Neural progenitor cell (in vitro differentiated cells): ENCODE data around the gene GMDS. TPM values are rescaled to one million over a fixed set of nuclear protein-coding genes. Genes with fewer than 3 reads are reported as not detected.

Experiments
- DNase-seq: peaks from one replicate; pipeline ENCODE4 v3.0.0-alpha.2; 2016; ENCODE audit warnings: low spot score
- H2AFZ ChIP-seq: fragments of 200-600 bp; sonication (generic); replicated peaks from 2 replicates; pipeline ENCODE4 v1.6.1; 2016; ENCODE audit warnings: antibody characterized with exemption
- H3F3A ChIP-seq: fragments of 200-600 bp; sonication (generic); 2 replicates; pipeline ENCODE4 v1.6.1; 2016; ENCODE audit warnings: antibody characterized with exemption, low read depth
- H3K27ac ChIP-seq: fragments of 200-600 bp; sonication (generic); 2 replicates; pipeline ENCODE4 v1.5.1; 2016; ENCODE audit warnings: mild to moderate bottlenecking
- H3K27me3 ChIP-seq: fragments of 200-600 bp; sonication (generic); 2 replicates; pipeline ENCODE4 v1.6.1; 2016; ENCODE audit warnings: mild to moderate bottlenecking, moderate library complexity
- H3K36me3 ChIP-seq: fragments of 200-600 bp; sonication (generic); 2 replicates; pipeline ENCODE4 v1.5.1; 2016
- H3K4me1 ChIP-seq: fragments of 200-600 bp; sonication (generic); 2 replicates; pipeline ENCODE4 v1.6.1; 2016; ENCODE audit warnings: mixed run types
- H3K4me2 ChIP-seq: fragments of 200-600 bp; sonication (generic); 2 replicates; pipeline ENCODE4 v1.6.1; 2016
- H3K4me3 ChIP-seq: fragments of 200-600 bp; sonication (generic); 2 replicates; pipeline ENCODE4 v1.5.1; 2016
- H3K79me2 ChIP-seq: fragments of 200-600 bp; sonication (generic); 2 replicates; pipeline ENCODE4 v1.6.1; 2016; ENCODE audit warnings: low read depth
- H3K9ac ChIP-seq: fragments of 200-600 bp; sonication (generic); 2 replicates; pipeline ENCODE4 v1.6.1; 2016
- H3K9me3 ChIP-seq: fragments of 200-600 bp; sonication (generic); 2 replicates; pipeline ENCODE4 v1.5.1; 2016; ENCODE audit warnings: low read depth
- H4K20me1 ChIP-seq: fragments of 200-600 bp; sonication (generic); 2 replicates; pipeline ENCODE4 v1.6.1; 2016; ENCODE audit warnings: low read depth
- H3K27ac Mint-ChIP-seq: 3 replicates; pipeline ENCODE4 v1.8.0; 2021; ENCODE audit warnings: mixed read lengths
- H3K27me3 Mint-ChIP-seq: 2 replicates; pipeline ENCODE4 v1.8.0; 2022; ENCODE audit warnings: low read depth, mild to moderate bottlenecking, inconsistent platforms, moderate library complexity, mixed read lengths; ENCODE audit not compliant: insufficient read depth
- H3K36me3 Mint-ChIP-seq: 3 replicates; pipeline ENCODE4 v1.8.0; 2021; ENCODE audit warnings: mixed read lengths
- H3K4me1 Mint-ChIP-seq: 3 replicates; pipeline ENCODE4 v1.8.0; 2021; ENCODE audit warnings: mixed read lengths
- H3K4me3 Mint-ChIP-seq: 3 replicates; pipeline ENCODE4 v1.8.0; 2021; ENCODE audit warnings: mild to moderate bottlenecking, moderate library complexity, mixed read lengths
- H3K9me3 Mint-ChIP-seq: 3 replicates; pipeline ENCODE4 v1.8.0; 2020; ENCODE audit warnings: mixed read lengths
- CTCF ChIP-seq: fragments of 200-600 bp; sonication (generic); IDR thresholded peaks from 2 replicates; pipeline ENCODE4 v1.5.1; 2017; ENCODE audit warnings: antibody characterized with exemption, mild to moderate bottlenecking
- EZH2 ChIP-seq: fragments of 200-600 bp; sonication (generic); IDR thresholded peaks from 2 replicates; pipeline ENCODE4 v1.6.1; 2017; ENCODE audit warnings: antibody characterized with exemption, mild to moderate bottlenecking, moderate library complexity
- EZH2phosphoT487 ChIP-seq: fragments of 200-600 bp; sonication (generic); IDR thresholded peaks from 2 replicates; pipeline ENCODE4 v1.6.1; 2017; ENCODE audit warnings: antibody characterized with exemption
- total RNA-seq: library from RNA; depleted of rRNA; stranded (reverse); fragments of >200 nt; gene quantifications from 2 replicates; pipeline ENCODE4 v1.2.3, GENCODE V29; 2015; ENCODE audit warnings: low replicate concordance

The GMDS gene
- total RNA-seq, 1 donor from 2014 or later: 22.6 TPM

- peaks cover 94% of the 10 kb centered on the region for H4K20me1 ChIP-seq
- no peaks in the 10 kb centered on the region for H3K36me3 ChIP-seq
- H3K4me1 ChIP-seq: peaks cover 21% of the 10 kb centered on the region
- no peak overlapping the region for H3K27ac Mint-ChIP-seq
- peak; percentile 69 for DNase-seq
- H3K9me3 ChIP-seq: no peaks in the 10 kb centered on the region
- H3K27me3 Mint-ChIP-seq: peaks cover 74% of the 10 kb centered on the region
- no peak overlapping the region for H3K4me3 Mint-ChIP-seq
- TF ChIP-seq CTCF (no peak), EZH2phosphoT487 (peak; percentile 67), EZH2 (peak; percentile 85)
- no peak overlapping the region for H3K9ac ChIP-seq
- peaks cover 100% of the 10 kb centered on the region for H3K27me3 ChIP-seq
- H2AFZ ChIP-seq: no peak overlapping the region
- no peak overlapping the region for H3K27ac ChIP-seq
- peaks cover 33% of the 10 kb centered on the region for H3F3A ChIP-seq
- H3K4me2 ChIP-seq: peak overlapping the region; percentile 50
- peaks cover 12% of the 10 kb centered on the region for H3K4me1 Mint-ChIP-seq
- no peaks in the 10 kb centered on the region for H3K36me3 Mint-ChIP-seq
- H3K9me3 Mint-ChIP-seq: no peaks in the 10 kb centered on the region
- peak overlapping the region; percentile 8 for H3K4me3 ChIP-seq
- no peaks in the 10 kb centered on the region for H3K79me2 ChIP-seq
Observed at GRCh38 chr6:1621070-1621701, 624.2 kb downstream of the GMDS start.

GRCh38 chr6:1620504-1621069 lies 624.8 kb downstream of the GMDS start:
- H3K27me3 ChIP-seq: peaks cover 100% of the 10 kb centered on the region
- H3F3A ChIP-seq: peaks cover 36% of the 10 kb centered on the region
- Mint-ChIP-seq H3K4me3 (no peak overlapping the region), H3K27me3 (peaks cover 74% of the 10 kb centered on the region), H3K27ac (no peak overlapping the region), H3K9me3 (no peaks in the 10 kb centered on the region), H3K4me1 (peaks cover 10% of the 10 kb centered on the region), H3K36me3 (no peaks in the 10 kb centered on the region)
- H3K27ac ChIP-seq: no peak overlapping the region
- no peak overlapping the region for H2AFZ ChIP-seq
- no peak overlapping the region for H3K9ac ChIP-seq
- peak overlapping the region; percentile 34 for H3K4me3 ChIP-seq
- peak overlapping the region; percentile 74 for H3K4me2 ChIP-seq
- TF ChIP-seq EZH2phosphoT487 (peak; percentile 65), EZH2 (peak; percentile 70), CTCF (no peak)
- no peaks in the 10 kb centered on the region for H3K79me2 ChIP-seq
- H3K4me1 ChIP-seq: peaks cover 19% of the 10 kb centered on the region
- H3K9me3 ChIP-seq: no peaks in the 10 kb centered on the region
- DNase-seq: no peak
- H3K36me3 ChIP-seq: no peaks in the 10 kb centered on the region
- H4K20me1 ChIP-seq: peaks cover 94% of the 10 kb centered on the region

GRCh38 chr6:1619673-1620503 lies 625.5 kb downstream of the GMDS start:
- H3K36me3 Mint-ChIP-seq: no peaks in the 10 kb centered on the region
- peak overlapping the region; percentile 63 for H3K4me3 Mint-ChIP-seq
- peaks cover 100% of the 10 kb centered on the region for H3K27me3 ChIP-seq
- peak overlapping the region; percentile 74 for H3K4me2 ChIP-seq
- H3K9me3 ChIP-seq: no peaks in the 10 kb centered on the region
- TF ChIP-seq EZH2: peak; percentile 92
- peak; percentile 91 for TF ChIP-seq EZH2phosphoT487
- no peak for TF ChIP-seq CTCF
- no peaks in the 10 kb centered on the region for H3K36me3 ChIP-seq
- peaks cover 31% of the 10 kb centered on the region for H3F3A ChIP-seq
- H3K79me2 ChIP-seq: no peaks in the 10 kb centered on the region
- H4K20me1 ChIP-seq: peaks cover 94% of the 10 kb centered on the region
- H3K27me3 Mint-ChIP-seq: peaks cover 70% of the 10 kb centered on the region
- H3K9ac ChIP-seq: no peak overlapping the region
- no peak overlapping the region for H3K27ac Mint-ChIP-seq
- H3K9me3 Mint-ChIP-seq: no peaks in the 10 kb centered on the region
- peaks cover 3% of the 10 kb centered on the region for H3K4me1 Mint-ChIP-seq
- H3K27ac ChIP-seq: no peak overlapping the region
- peak overlapping the region; percentile 83 for H2AFZ ChIP-seq
- peak overlapping the region; percentile 34 for H3K4me3 ChIP-seq
- peak; percentile 77 for DNase-seq
- peaks cover 15% of the 10 kb centered on the region for H3K4me1 ChIP-seq
